ENCODE measurements around the gene URI1. TPM values are rescaled to one million over a fixed set of nuclear protein-coding genes. Genes with fewer than 3 reads are reported as not detected.

Gene URI1
- total and polyA plus RNA-seq, 5 donors from 2014 or later, result 11.9 to 60.8 (median 22.6) TPM

GRCh38 chr19:30062065-30062906 lies 120.2 kb downstream of the URI1 start:
- Mint-ChIP-seq H3K36me3 (no peaks in the 10 kb centered on the region), H3K4me3 (no peak overlapping the region), H3K27me3 (peaks cover 4% of the 10 kb centered on the region), H3K27ac (no peak overlapping the region), H3K4me1 (no peaks in the 10 kb centered on the region), H3K9me3 (peaks cover 0 to 4% (median 0%) of the 10 kb centered on the region in 7 donors)
- Histone ChIP-seq H3K27me3 (ENCODE audit: control insufficient read depth, insufficient read depth, low read length) (no peaks in the 10 kb centered on the region), H3K36me3 (ENCODE audit: control insufficient read depth, insufficient read depth, low read length) (no peaks in the 10 kb centered on the region), H3K27ac (ENCODE audit: insufficient read depth, low read length, poor library complexity, severe bottlenecking) (no peak overlapping the region), H3K4me3 (ENCODE audit: low read depth, low read length) (no peak overlapping the region), H3K4me1 (ENCODE audit: control insufficient read depth, insufficient read depth, low read length, poor library complexity, severe bottlenecking) (no peaks in the 10 kb centered on the region), H3K9me3 (ENCODE audit: control insufficient read depth in 2 of 2, low read length in 2 of 2) (no peaks in the 10 kb centered on the region)
- no peak for DNase-seq
- no peak for ATAC-seq (ENCODE audit: low read depth in 2 of 2)

GRCh38 chr19:30062907-30063649 lies 121.0 kb downstream of the URI1 start:
- DNase-seq (no peak), ATAC-seq (ENCODE audit: low read depth in 2 of 2) (no peak)
- Histone ChIP-seq H3K4me3 (ENCODE audit: low read depth, low read length) (no peak overlapping the region), H3K9me3 (ENCODE audit: control insufficient read depth in 2 of 2, low read length in 2 of 2) (no peaks in the 10 kb centered on the region), H3K27ac (ENCODE audit: insufficient read depth, low read length, poor library complexity, severe bottlenecking) (no peak overlapping the region), H3K36me3 (ENCODE audit: control insufficient read depth, insufficient read depth, low read length) (no peaks in the 10 kb centered on the region), H3K27me3 (ENCODE audit: control insufficient read depth, insufficient read depth, low read length) (no peaks in the 10 kb centered on the region), H3K4me1 (ENCODE audit: control insufficient read depth, insufficient read depth, low read length, poor library complexity, severe bottlenecking) (no peaks in the 10 kb centered on the region)
- Mint-ChIP-seq H3K27me3 (peaks cover 4% of the 10 kb centered on the region), H3K9me3 (peaks cover 0 to 2% (median 0%) of the 10 kb centered on the region in 7 donors), H3K27ac (no peak overlapping the region), H3K36me3 (no peaks in the 10 kb centered on the region), H3K4me3 (no peak overlapping the region), H3K4me1 (no peaks in the 10 kb centered on the region)

- H3K36me3 Mint-ChIP-seq, result no peaks in the 10 kb centered on the region
- H3K9me3 Mint-ChIP-seq, result peaks cover 0 to 3% (median 0%) of the 10 kb centered on the region in 7 donors
- DNase-seq (no peak), ATAC-seq (ENCODE audit: low read depth in 2 of 2) (no peak)
- peaks cover 4% of the 10 kb centered on the region for H3K27me3 Mint-ChIP-seq
- no peaks in the 10 kb centered on the region for H3K27me3 ChIP-seq (ENCODE audit: control insufficient read depth, insufficient read depth, low read length)
- H3K27ac ChIP-seq (ENCODE audit: insufficient read depth, low read length, poor library complexity, severe bottlenecking), result no peak overlapping the region
- no peak overlapping the region for H3K4me3 Mint-ChIP-seq
- H3K36me3 ChIP-seq (ENCODE audit: control insufficient read depth, insufficient read depth, low read length), result no peaks in the 10 kb centered on the region
- no peaks in the 10 kb centered on the region for H3K9me3 ChIP-seq (ENCODE audit: control insufficient read depth in 2 of 2, low read length in 2 of 2)
- peak overlapping the region in 1 of 3 donors; percentile 14 for H3K27ac Mint-ChIP-seq
- H3K4me1 Mint-ChIP-seq, result no peaks in the 10 kb centered on the region
- H3K4me3 ChIP-seq (ENCODE audit: low read depth, low read length), result no peak overlapping the region
- H3K4me1 ChIP-seq (ENCODE audit: control insufficient read depth, insufficient read depth, low read length, poor library complexity, severe bottlenecking), result no peaks in the 10 kb centered on the region
Observed at GRCh38 chr19:30063650-30064347, 121.8 kb downstream of the URI1 start.

GRCh38 chr19:30064348-30064699 lies 122.3 kb downstream of the URI1 start:
- DNase-seq, result no peak
- Histone ChIP-seq H3K4me3 (ENCODE audit: low read depth, low read length) (no peak overlapping the region), H3K27ac (ENCODE audit: insufficient read depth, low read length, poor library complexity, severe bottlenecking) (no peak overlapping the region), H3K36me3 (ENCODE audit: control insufficient read depth, insufficient read depth, low read length) (no peaks in the 10 kb centered on the region), H3K4me1 (ENCODE audit: control insufficient read depth, insufficient read depth, low read length, poor library complexity, severe bottlenecking) (no peaks in the 10 kb centered on the region), H3K27me3 (ENCODE audit: control insufficient read depth, insufficient read depth, low read length) (no peaks in the 10 kb centered on the region), H3K9me3 (ENCODE audit: control insufficient read depth in 2 of 2, low read length in 2 of 2) (no peaks in the 10 kb centered on the region)
- Mint-ChIP-seq H3K9me3 (peaks cover 0 to 3% (median 0%) of the 10 kb centered on the region in 7 donors), H3K36me3 (no peaks in the 10 kb centered on the region), H3K27ac (no peak overlapping the region), H3K27me3 (peaks cover 4% of the 10 kb centered on the region), H3K4me1 (no peaks in the 10 kb centered on the region), H3K4me3 (no peak overlapping the region)
- no peak for ATAC-seq (ENCODE audit: low read depth in 2 of 2)

GRCh38 chr19:30064771-30065494 lies 122.9 kb downstream of the URI1 start:
- no peak overlapping the region for H3K27ac ChIP-seq (ENCODE audit: insufficient read depth, low read length, poor library complexity, severe bottlenecking)
- no peaks in the 10 kb centered on the region for H3K36me3 ChIP-seq (ENCODE audit: control insufficient read depth, insufficient read depth, low read length)
- H3K27me3 Mint-ChIP-seq, result peaks cover 4% of the 10 kb centered on the region
- H3K27me3 ChIP-seq (ENCODE audit: control insufficient read depth, insufficient read depth, low read length), result no peaks in the 10 kb centered on the region
- no peak overlapping the region for H3K4me3 ChIP-seq (ENCODE audit: low read depth, low read length)
- DNase-seq (no peak), ATAC-seq (ENCODE audit: low read depth in 2 of 2) (no peak)
- no peak overlapping the region for H3K27ac Mint-ChIP-seq
- H3K9me3 Mint-ChIP-seq, result peaks cover 0 to 3% (median 0%) of the 10 kb centered on the region in 7 donors
- H3K4me1 ChIP-seq (ENCODE audit: control insufficient read depth, insufficient read depth, low read length, poor library complexity, severe bottlenecking), result no peaks in the 10 kb centered on the region
- H3K36me3 Mint-ChIP-seq, result no peaks in the 10 kb centered on the region
- H3K9me3 ChIP-seq (ENCODE audit: control insufficient read depth in 2 of 2, low read length in 2 of 2), result no peaks in the 10 kb centered on the region
- no peaks in the 10 kb centered on the region for H3K4me1 Mint-ChIP-seq
- no peak overlapping the region for H3K4me3 Mint-ChIP-seq

GRCh38 chr19:30065680-30066606 lies 123.9 kb downstream of the URI1 start:
- no peak for DNase-seq
- peaks cover 0 to 5% (median 0%) of the 10 kb centered on the region in 7 donors for H3K9me3 Mint-ChIP-seq
- Histone ChIP-seq H3K27me3 (ENCODE audit: control insufficient read depth, insufficient read depth, low read length) (no peaks in the 10 kb centered on the region), H3K9me3 (ENCODE audit: control insufficient read depth in 2 of 2, low read length in 2 of 2) (no peaks in the 10 kb centered on the region), H3K27ac (ENCODE audit: insufficient read depth, low read length, poor library complexity, severe bottlenecking) (no peak overlapping the region), H3K4me3 (ENCODE audit: low read depth, low read length) (no peak overlapping the region), H3K4me1 (ENCODE audit: control insufficient read depth, insufficient read depth, low read length, poor library complexity, severe bottlenecking) (no peaks in the 10 kb centered on the region), H3K36me3 (ENCODE audit: control insufficient read depth, insufficient read depth, low read length) (no peaks in the 10 kb centered on the region)
- no peaks in the 10 kb centered on the region for H3K36me3 Mint-ChIP-seq
- H3K4me1 Mint-ChIP-seq, result no peaks in the 10 kb centered on the region
- no peak for ATAC-seq (ENCODE audit: low read depth in 2 of 2)
- H3K27me3 Mint-ChIP-seq, result peaks cover 4% of the 10 kb centered on the region
- H3K27ac Mint-ChIP-seq, result no peak overlapping the region
- H3K4me3 Mint-ChIP-seq, result no peak overlapping the region
